ENCODE results near the gene HYAL3.

The HYAL3 gene

GRCh38 chr3:50298836-50299637 lies at the start of gene HYAL3, which contains the start of gene NAA80:
HYAL3 (minus strand) TSS chr3:50299405; CDS start chr3:50295602, 3,803 bp downstream.
NAA80 (minus strand) TSS chr3:50299405; CDS start chr3:50297463, 1,942 bp downstream.
- Histone ChIP-seq H3K4me1 (ENCODE audit: control insufficient read depth in 1 of 2, insufficient read depth in 2 of 2, low read length in 2 of 2) (peaks cover 31 to 39% of the 10 kb centered on the region in 2 donors), H3K27ac (ENCODE audit: low read depth, low read length) (peak within 1 kb of the TSS; percentile 93)

GRCh38 chr3:50347187-50347813 lies 48.1 kb upstream of the HYAL3 start:
- no peaks in the 10 kb centered on the region for H3K27me3 ChIP-seq (ENCODE audit: control insufficient read depth in 1 of 2, insufficient read depth in 2 of 2, low read length in 2 of 2)
- H3K27ac ChIP-seq (ENCODE audit: low read depth, low read length) = no peak overlapping the region

More at GRCh38 chr3:50298836-50299637, at the start of gene HYAL3, which contains the start of gene NAA80:
- H3K9ac ChIP-seq (ENCODE audit: low read depth in 1 of 2, low read length in 2 of 2) = peak within 1 kb of the TSS; percentile 89 to 97
- peak within 1 kb of the TSS; percentile 87 to 93 for H3K4me3 ChIP-seq (ENCODE audit: low read depth in 1 of 2, low read length in 2 of 2)
- H3K27me3 ChIP-seq (ENCODE audit: control insufficient read depth in 1 of 2, insufficient read depth in 2 of 2, low read length in 2 of 2) = no peaks in the 10 kb centered on the region
- H3K36me3 ChIP-seq (ENCODE audit: control insufficient read depth in 1 of 2, insufficient read depth in 2 of 2, low read length in 2 of 2) = no peaks in the 10 kb centered on the region
- no peaks in the 10 kb centered on the region for H3K9me3 ChIP-seq (ENCODE audit: control insufficient read depth in 1 of 2, low read length in 2 of 2)

GRCh38 chr3:50345586-50346234 lies 46.5 kb upstream of the HYAL3 start, which contains the start of gene ZMYND10:
ZMYND10 (minus strand) TSS chr3:50345732; CDS start chr3:50345579, 153 bp downstream.
- Histone ChIP-seq H3K4me1 (ENCODE audit: control insufficient read depth in 1 of 2, insufficient read depth in 2 of 2, low read length in 2 of 2) (peaks cover 36 to 44% of the 10 kb centered on the region in 2 donors), H3K9ac (ENCODE audit: low read depth in 1 of 2, low read length in 2 of 2) (peak within 1 kb of the TSS in 1 of 2 donors; percentile 63), H3K27ac (ENCODE audit: low read depth, low read length) (no peak within 1 kb of the TSS), H3K27me3 (ENCODE audit: control insufficient read depth in 1 of 2, insufficient read depth in 2 of 2, low read length in 2 of 2) (no peaks in the 10 kb centered on the region), H3K4me3 (ENCODE audit: low read depth in 1 of 2, low read length in 2 of 2) (peak within 1 kb of the TSS; percentile 48 to 66), H3K36me3 (ENCODE audit: control insufficient read depth in 1 of 2, insufficient read depth in 2 of 2, low read length in 2 of 2) (peaks cover 0 to 13% of the 10 kb centered on the region in 2 donors), H3K9me3 (ENCODE audit: control insufficient read depth in 1 of 2, low read length in 2 of 2) (no peaks in the 10 kb centered on the region)

More at GRCh38 chr3:50347187-50347813, 48.1 kb upstream of the HYAL3 start:
- H3K4me3 ChIP-seq (ENCODE audit: low read depth in 1 of 2, low read length in 2 of 2) = no peak overlapping the region
- H3K36me3 ChIP-seq (ENCODE audit: control insufficient read depth in 1 of 2, insufficient read depth in 2 of 2, low read length in 2 of 2) = peaks cover 0 to 13% of the 10 kb centered on the region in 2 donors
- H3K9ac ChIP-seq (ENCODE audit: low read depth in 1 of 2, low read length in 2 of 2) = peak overlapping the region in 1 of 2 donors; percentile 45
- no peaks in the 10 kb centered on the region for H3K9me3 ChIP-seq (ENCODE audit: control insufficient read depth in 1 of 2, low read length in 2 of 2)
- peaks cover 39 to 46% of the 10 kb centered on the region in 2 donors for H3K4me1 ChIP-seq (ENCODE audit: control insufficient read depth in 1 of 2, insufficient read depth in 2 of 2, low read length in 2 of 2)

GRCh38 chr3:50345008-50345407 lies 45.8 kb upstream of the HYAL3 start:
- Histone ChIP-seq H3K4me1 (ENCODE audit: control insufficient read depth in 1 of 2, insufficient read depth in 2 of 2, low read length in 2 of 2) (peaks cover 34 to 44% of the 10 kb centered on the region in 2 donors), H3K9ac (ENCODE audit: low read depth in 1 of 2, low read length in 2 of 2) (peak overlapping the region in 1 of 2 donors; percentile 63)

GRCh38 chr3:50342813-50343633 lies 43.8 kb upstream of the HYAL3 start:
- H3K36me3 ChIP-seq (ENCODE audit: control insufficient read depth in 1 of 2, insufficient read depth in 2 of 2, low read length in 2 of 2) = peaks cover 0 to 5% of the 10 kb centered on the region in 2 donors
- H3K9ac ChIP-seq (ENCODE audit: low read depth in 1 of 2, low read length in 2 of 2) = no peak overlapping the region
- peaks cover 29 to 44% of the 10 kb centered on the region in 2 donors for H3K4me1 ChIP-seq (ENCODE audit: control insufficient read depth in 1 of 2, insufficient read depth in 2 of 2, low read length in 2 of 2)
- H3K27ac ChIP-seq (ENCODE audit: low read depth, low read length) = no peak overlapping the region
- no peaks in the 10 kb centered on the region for H3K27me3 ChIP-seq (ENCODE audit: control insufficient read depth in 1 of 2, insufficient read depth in 2 of 2, low read length in 2 of 2)
- H3K9me3 ChIP-seq (ENCODE audit: control insufficient read depth in 1 of 2, low read length in 2 of 2) = no peaks in the 10 kb centered on the region
- no peak overlapping the region for H3K4me3 ChIP-seq (ENCODE audit: low read depth in 1 of 2, low read length in 2 of 2)

More at GRCh38 chr3:50345008-50345407, 45.8 kb upstream of the HYAL3 start:
- H3K9me3 ChIP-seq (ENCODE audit: control insufficient read depth in 1 of 2, low read length in 2 of 2) = no peaks in the 10 kb centered on the region
- H3K36me3 ChIP-seq (ENCODE audit: control insufficient read depth in 1 of 2, insufficient read depth in 2 of 2, low read length in 2 of 2) = peaks cover 0 to 13% of the 10 kb centered on the region in 2 donors
- no peak overlapping the region for H3K4me3 ChIP-seq (ENCODE audit: low read depth in 1 of 2, low read length in 2 of 2)
- no peak overlapping the region for H3K27ac ChIP-seq (ENCODE audit: low read depth, low read length)
- no peaks in the 10 kb centered on the region for H3K27me3 ChIP-seq (ENCODE audit: control insufficient read depth in 1 of 2, insufficient read depth in 2 of 2, low read length in 2 of 2)

- H3K9ac ChIP-seq (ENCODE audit: low read depth in 1 of 2, low read length in 2 of 2) = no peak overlapping the region
- H3K36me3 ChIP-seq (ENCODE audit: control insufficient read depth in 1 of 2, insufficient read depth in 2 of 2, low read length in 2 of 2) = no peaks in the 10 kb centered on the region
- H3K4me3 ChIP-seq (ENCODE audit: low read depth in 1 of 2, low read length in 2 of 2) = no peak overlapping the region
- H3K27ac ChIP-seq (ENCODE audit: low read depth, low read length) = no peak overlapping the region
- no peaks in the 10 kb centered on the region for H3K27me3 ChIP-seq (ENCODE audit: control insufficient read depth in 1 of 2, insufficient read depth in 2 of 2, low read length in 2 of 2)
- H3K9me3 ChIP-seq (ENCODE audit: control insufficient read depth in 1 of 2, low read length in 2 of 2) = no peaks in the 10 kb centered on the region
- peaks cover 29 to 44% of the 10 kb centered on the region in 2 donors for H3K4me1 ChIP-seq (ENCODE audit: control insufficient read depth in 1 of 2, insufficient read depth in 2 of 2, low read length in 2 of 2)
Observed at GRCh38 chr3:50341996-50342650, 42.9 kb upstream of the HYAL3 start.

GRCh38 chr3:50341537-50341936 lies 42.3 kb upstream of the HYAL3 start:
- no peaks in the 10 kb centered on the region for H3K36me3 ChIP-seq (ENCODE audit: control insufficient read depth in 1 of 2, insufficient read depth in 2 of 2, low read length in 2 of 2)
- H3K4me1 ChIP-seq (ENCODE audit: control insufficient read depth in 1 of 2, insufficient read depth in 2 of 2, low read length in 2 of 2) = peaks cover 29 to 46% of the 10 kb centered on the region in 2 donors
- no peaks in the 10 kb centered on the region for H3K9me3 ChIP-seq (ENCODE audit: control insufficient read depth in 1 of 2, low read length in 2 of 2)
- peak overlapping the region; percentile 66 to 78 for H3K4me3 ChIP-seq (ENCODE audit: low read depth in 1 of 2, low read length in 2 of 2)
- peak overlapping the region in 1 of 2 donors; percentile 69 for H3K9ac ChIP-seq (ENCODE audit: low read depth in 1 of 2, low read length in 2 of 2)
- H3K27ac ChIP-seq (ENCODE audit: low read depth, low read length) = no peak overlapping the region
- H3K27me3 ChIP-seq (ENCODE audit: control insufficient read depth in 1 of 2, insufficient read depth in 2 of 2, low read length in 2 of 2) = no peaks in the 10 kb centered on the region

- no peaks in the 10 kb centered on the region for H3K36me3 ChIP-seq (ENCODE audit: control insufficient read depth in 1 of 2, insufficient read depth in 2 of 2, low read length in 2 of 2)
- no peaks in the 10 kb centered on the region for H3K9me3 ChIP-seq (ENCODE audit: control insufficient read depth in 1 of 2, low read length in 2 of 2)
- H3K4me3 ChIP-seq (ENCODE audit: low read depth in 1 of 2, low read length in 2 of 2) = peak within 1 kb of the TSS; percentile 66 to 78
- H3K27me3 ChIP-seq (ENCODE audit: control insufficient read depth in 1 of 2, insufficient read depth in 2 of 2, low read length in 2 of 2) = no peaks in the 10 kb centered on the region
- H3K4me1 ChIP-seq (ENCODE audit: control insufficient read depth in 1 of 2, insufficient read depth in 2 of 2, low read length in 2 of 2) = peaks cover 33 to 52% of the 10 kb centered on the region in 2 donors
- H3K27ac ChIP-seq (ENCODE audit: low read depth, low read length) = peak within 1 kb of the TSS; percentile 75
- peak within 1 kb of the TSS; percentile 69 to 77 for H3K9ac ChIP-seq (ENCODE audit: low read depth in 1 of 2, low read length in 2 of 2)
Observed at GRCh38 chr3:50340448-50341329, 41.5 kb upstream of the HYAL3 start, which contains the start of gene RASSF1. RASSF1 (minus strand) TSS chr3:50340836; CDS start chr3:50340805, 31 bp downstream.

All from duodenal mucosa (tissue), 2 donors.